Osteocyte (in vitro differentiated cells): Measurements from ENCODE around the gene VTN. TPM values are rescaled to one million over a fixed set of nuclear protein-coding genes. Genes with fewer than 3 reads are reported as not detected.

Experiments used
- DNase-seq: peaks from one replicate; pipeline ENCODE4 v3.0.0; 2021; ENCODE audit warnings: mixed read lengths; ENCODE audit not compliant: unreplicated experiment; ENCODE audit errors: extremely low spot score
- H3K27ac Mint-ChIP-seq: one replicate; pipeline ENCODE4 v1.8.0; 2021; ENCODE audit warnings: mild to moderate bottlenecking, mixed read lengths; ENCODE audit not compliant: unreplicated experiment
- H3K27me3 Mint-ChIP-seq: one replicate; pipeline ENCODE4 v1.8.0; 2021; ENCODE audit warnings: mixed read lengths; ENCODE audit not compliant: unreplicated experiment
- H3K36me3 Mint-ChIP-seq: one replicate; pipeline ENCODE4 v1.8.0; 2021; ENCODE audit warnings: mixed read lengths; ENCODE audit not compliant: unreplicated experiment
- H3K4me1 Mint-ChIP-seq: one replicate; pipeline ENCODE4 v1.8.0; 2021; ENCODE audit warnings: mixed read lengths; ENCODE audit not compliant: unreplicated experiment
- H3K4me3 Mint-ChIP-seq: one replicate; pipeline ENCODE4 v1.8.0; 2021; ENCODE audit warnings: mild to moderate bottlenecking, moderate library complexity, mixed read lengths; ENCODE audit not compliant: unreplicated experiment
- H3K9me3 Mint-ChIP-seq: one replicate; pipeline ENCODE4 v1.8.0; 2021; ENCODE audit warnings: mixed read lengths; ENCODE audit not compliant: unreplicated experiment
- total RNA-seq: library from RNA; stranded (reverse); gene quantifications from 2 replicates; pipeline ENCODE4 v1.2.1, GENCODE V29; 2021
- TF ChIP-seq, protein P1 (sequence below): fragments of 200-600 bp; sonication (generic); IDR thresholded peaks from 2 replicates; pipeline ENCODE4 v1.5.0; 2021; ENCODE audit warnings: antibody characterized with exemption, mild to moderate bottlenecking, moderate library complexity

VTN gene
- total RNA-seq, 1 donor from 2014 or later = 0.70 TPM

DNA sequence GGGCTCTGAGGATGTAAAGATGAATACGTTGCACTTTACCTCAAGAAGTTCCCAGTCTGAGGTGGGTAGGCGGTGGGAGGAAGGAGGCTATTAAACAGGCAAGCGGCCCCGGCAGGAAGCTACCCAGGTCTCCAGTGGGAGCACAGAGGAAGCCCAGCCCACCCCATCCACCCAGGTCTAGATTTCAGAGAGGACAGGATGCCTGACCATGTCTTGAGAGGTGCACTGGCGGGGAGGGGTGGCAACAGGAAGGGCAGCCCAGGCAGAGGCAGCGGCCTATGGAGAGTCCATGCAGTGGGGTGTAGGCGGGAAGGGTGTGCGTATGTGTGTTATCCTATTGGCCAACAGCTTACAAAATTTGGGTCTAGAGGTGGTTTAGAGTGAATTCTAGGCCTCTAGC, 15.3 kb upstream of the VTN start:
- no peak for DNase-seq
- H3K27me3 Mint-ChIP-seq = no peaks in the 10 kb centered on the region
- no peaks in the 10 kb centered on the region for H3K9me3 Mint-ChIP-seq
- TF ChIP-seq, protein P1, sequence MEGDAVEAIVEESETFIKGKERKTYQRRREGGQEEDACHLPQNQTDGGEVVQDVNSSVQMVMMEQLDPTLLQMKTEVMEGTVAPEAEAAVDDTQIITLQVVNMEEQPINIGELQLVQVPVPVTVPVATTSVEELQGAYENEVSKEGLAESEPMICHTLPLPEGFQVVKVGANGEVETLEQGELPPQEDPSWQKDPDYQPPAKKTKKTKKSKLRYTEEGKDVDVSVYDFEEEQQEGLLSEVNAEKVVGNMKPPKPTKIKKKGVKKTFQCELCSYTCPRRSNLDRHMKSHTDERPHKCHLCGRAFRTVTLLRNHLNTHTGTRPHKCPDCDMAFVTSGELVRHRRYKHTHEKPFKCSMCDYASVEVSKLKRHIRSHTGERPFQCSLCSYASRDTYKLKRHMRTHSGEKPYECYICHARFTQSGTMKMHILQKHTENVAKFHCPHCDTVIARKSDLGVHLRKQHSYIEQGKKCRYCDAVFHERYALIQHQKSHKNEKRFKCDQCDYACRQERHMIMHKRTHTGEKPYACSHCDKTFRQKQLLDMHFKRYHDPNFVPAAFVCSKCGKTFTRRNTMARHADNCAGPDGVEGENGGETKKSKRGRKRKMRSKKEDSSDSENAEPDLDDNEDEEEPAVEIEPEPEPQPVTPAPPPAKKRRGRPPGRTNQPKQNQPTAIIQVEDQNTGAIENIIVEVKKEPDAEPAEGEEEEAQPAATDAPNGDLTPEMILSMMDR = no peak
- peaks cover under 1% of the 10 kb centered on the region for H3K4me1 Mint-ChIP-seq
- H3K36me3 Mint-ChIP-seq = peaks cover 31% of the 10 kb centered on the region
- no peak overlapping the region for H3K4me3 Mint-ChIP-seq
- H3K27ac Mint-ChIP-seq = no peak overlapping the region

DNA sequence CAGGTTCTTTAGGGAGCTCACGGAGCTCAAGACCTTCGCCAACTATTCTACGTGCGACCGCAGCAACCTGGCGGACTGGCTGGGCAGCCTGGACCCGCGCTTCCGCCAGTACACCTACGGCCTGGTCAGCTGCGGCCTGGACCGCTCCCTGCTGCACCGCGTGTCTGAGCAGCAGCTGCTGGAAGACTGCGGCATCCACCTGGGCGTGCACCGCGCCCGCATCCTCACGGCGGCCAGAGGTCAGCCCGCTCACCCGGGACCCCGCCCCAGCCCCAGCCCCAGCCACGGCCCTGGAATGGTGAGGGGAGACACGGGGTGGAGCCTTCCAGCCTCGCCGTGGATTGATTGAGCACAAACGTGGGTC, 14.9 kb upstream of the VTN start:
- Mint-ChIP-seq H3K27me3 (no peaks in the 10 kb centered on the region), H3K4me3 (no peak overlapping the region), H3K4me1 (peaks cover 4% of the 10 kb centered on the region), H3K36me3 (peaks cover 31% of the 10 kb centered on the region), H3K9me3 (no peaks in the 10 kb centered on the region), H3K27ac (no peak overlapping the region)
- TF ChIP-seq, protein P1 = no peak
- DNase-seq = no peak

DNA sequence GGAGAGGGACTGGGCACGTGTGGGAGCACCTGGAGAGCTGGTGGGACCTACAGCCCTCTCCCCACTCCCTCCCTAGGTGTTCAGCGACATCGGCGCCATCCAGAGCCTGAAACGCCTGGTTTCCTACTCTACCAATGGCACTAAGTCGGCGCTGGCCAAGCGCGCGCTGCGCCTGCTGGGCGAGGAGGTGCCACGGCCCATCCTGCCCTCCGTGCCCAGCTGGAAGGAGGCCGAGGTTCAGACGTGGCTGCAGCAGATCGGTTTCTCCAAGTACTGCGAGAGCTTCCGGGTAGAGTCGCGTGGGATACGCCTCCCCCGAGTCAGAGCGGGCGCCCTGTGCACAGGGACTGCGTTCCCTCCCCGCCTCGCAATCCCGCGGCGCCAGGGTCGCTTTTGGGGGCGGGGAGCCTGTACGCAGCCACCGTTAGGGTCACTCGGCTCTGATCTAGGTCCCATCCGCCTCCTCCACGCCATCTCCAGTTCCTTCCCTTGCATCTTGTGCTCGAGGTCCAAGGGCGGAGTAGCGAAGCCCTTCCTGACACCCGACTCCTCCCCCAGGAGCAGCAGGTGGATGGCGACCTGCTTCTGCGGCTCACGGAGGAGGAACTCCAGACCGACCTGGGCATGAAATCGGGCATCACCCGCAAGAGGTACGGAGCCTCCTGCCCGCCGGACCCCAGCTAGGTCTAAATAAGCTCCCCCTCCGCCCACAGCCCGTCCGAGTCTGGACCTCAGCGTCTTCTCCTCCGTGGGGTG, 14.4 kb upstream of the VTN start:
- TF ChIP-seq, protein P1 = no peak
- Mint-ChIP-seq H3K4me1 (peaks cover 4% of the 10 kb centered on the region), H3K36me3 (peaks cover 26% of the 10 kb centered on the region), H3K27me3 (no peaks in the 10 kb centered on the region), H3K9me3 (no peaks in the 10 kb centered on the region), H3K27ac (no peak overlapping the region), H3K4me3 (peak overlapping the region; percentile 35)
- DNase-seq = no peak

DNA sequence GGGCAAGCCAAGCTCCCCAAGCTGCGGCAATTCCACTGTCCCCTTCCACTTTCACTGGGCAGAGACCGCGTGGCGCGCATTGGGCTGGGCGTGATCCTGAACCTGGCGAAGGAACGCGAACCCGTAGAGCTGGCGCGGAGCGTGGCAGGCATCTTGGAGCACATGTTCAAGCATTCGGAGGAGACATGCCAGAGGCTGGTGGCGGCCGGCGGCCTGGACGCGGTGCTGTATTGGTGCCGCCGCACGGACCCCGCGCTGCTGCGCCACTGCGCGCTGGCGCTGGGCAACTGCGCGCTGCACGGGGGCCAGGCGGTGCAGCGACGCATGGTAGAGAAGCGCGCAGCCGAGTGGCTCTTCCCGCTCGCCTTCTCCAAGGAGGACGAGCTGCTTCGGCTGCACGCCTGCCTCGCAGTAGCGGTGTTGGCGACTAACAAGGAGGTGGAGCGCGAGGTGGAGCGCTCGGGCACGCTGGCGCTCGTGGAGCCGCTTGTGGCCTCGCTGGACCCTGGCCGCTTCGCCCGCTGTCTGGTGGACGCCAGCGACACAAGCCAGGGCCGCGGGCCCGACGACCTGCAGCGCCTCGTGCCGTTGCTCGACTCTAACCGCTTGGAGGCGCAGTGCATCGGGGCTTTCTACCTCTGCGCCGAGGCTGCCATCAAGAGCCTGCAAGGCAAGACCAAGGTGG, 11.2 kb upstream of the VTN start:
- H3K36me3 Mint-ChIP-seq = peaks cover 19% of the 10 kb centered on the region
- no peak for DNase-seq
- no peaks in the 10 kb centered on the region for H3K27me3 Mint-ChIP-seq
- TF ChIP-seq, protein P1 = no peak
- peaks cover 4% of the 10 kb centered on the region for H3K4me1 Mint-ChIP-seq
- H3K27ac Mint-ChIP-seq = no peak overlapping the region
- H3K9me3 Mint-ChIP-seq = no peaks in the 10 kb centered on the region
- no peak overlapping the region for H3K4me3 Mint-ChIP-seq
